PC-3 (cell line): ENCODE measurements around the gene UTS2R.

ENCODE experiments used
- CTCF ChIP-seq: fragments of 300-600 bp; sonication (generic); conservative IDR thresholded peaks from 2 replicates; pipeline ENCODE4 v1.5.1; 2017; ENCODE audit warnings: antibody characterized with exemption, low read depth, mild to moderate bottlenecking, low read length
- EZH2 ChIP-seq: fragments of 300-600 bp; sonication (generic); IDR thresholded peaks from one replicate; pipeline ENCODE4 v1.6.1; 2017; ENCODE audit warnings: antibody characterized with exemption, mild to moderate bottlenecking, low read length; ENCODE audit not compliant: unreplicated experiment
- EZH2phosphoT487 ChIP-seq: fragments of 300-600 bp; sonication (generic); IDR thresholded peaks from 2 replicates; pipeline ENCODE4 v1.6.1; 2018; ENCODE audit warnings: mild to moderate bottlenecking, antibody characterized with exemption, low read length, borderline replicate concordance

DNA sequence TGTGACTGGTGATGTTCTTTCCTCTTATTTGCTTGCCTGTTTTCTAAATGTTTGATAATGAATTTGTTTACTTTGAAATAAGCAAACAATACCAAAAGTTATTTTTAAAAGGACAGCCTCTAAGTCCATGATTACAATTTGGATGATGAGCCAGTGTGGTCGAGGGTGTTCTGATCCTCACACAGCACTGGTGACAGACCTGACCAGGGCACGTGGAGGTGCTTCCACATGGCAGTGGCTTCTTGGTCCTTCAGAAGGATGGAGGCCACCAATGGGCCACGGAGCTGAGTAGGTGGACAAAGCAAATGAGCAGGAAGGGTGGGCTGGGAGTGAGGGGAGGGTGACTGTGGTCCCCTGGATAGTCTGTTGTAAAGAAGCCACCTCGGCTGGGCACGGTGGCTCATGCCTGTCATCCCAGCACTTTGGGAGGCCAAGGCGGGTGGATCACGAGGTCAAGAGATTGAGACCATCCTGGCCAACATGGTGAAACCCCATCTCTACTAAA is 16.7 kb upstream of the UTS2R start:
- no peak for TF ChIP-seq EZH2phosphoT487
- no peak for TF ChIP-seq CTCF
- no peak for TF ChIP-seq EZH2
